ENCODE results near the gene CGRRF1.

DNA sequence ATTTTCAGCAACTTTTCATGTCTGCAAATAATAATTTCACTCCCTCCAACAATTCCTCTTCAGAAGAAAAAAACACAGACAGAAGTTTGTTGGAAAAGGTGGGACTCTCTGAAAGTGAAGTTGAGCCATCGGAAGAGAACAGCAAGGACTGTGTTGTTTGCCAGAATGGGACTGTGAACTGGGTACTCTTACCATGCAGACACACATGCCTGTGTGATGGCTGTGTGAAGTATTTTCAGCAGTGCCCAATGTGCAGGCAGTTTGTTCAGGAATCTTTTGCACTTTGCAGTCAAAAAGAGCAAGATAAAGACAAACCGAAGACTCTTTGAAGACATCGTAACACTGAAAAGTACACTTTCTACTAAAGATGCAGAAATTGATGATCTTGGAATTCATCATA, 28.3 kb downstream of the CGRRF1 start:
- TF ChIP-seq, protein P1, sequence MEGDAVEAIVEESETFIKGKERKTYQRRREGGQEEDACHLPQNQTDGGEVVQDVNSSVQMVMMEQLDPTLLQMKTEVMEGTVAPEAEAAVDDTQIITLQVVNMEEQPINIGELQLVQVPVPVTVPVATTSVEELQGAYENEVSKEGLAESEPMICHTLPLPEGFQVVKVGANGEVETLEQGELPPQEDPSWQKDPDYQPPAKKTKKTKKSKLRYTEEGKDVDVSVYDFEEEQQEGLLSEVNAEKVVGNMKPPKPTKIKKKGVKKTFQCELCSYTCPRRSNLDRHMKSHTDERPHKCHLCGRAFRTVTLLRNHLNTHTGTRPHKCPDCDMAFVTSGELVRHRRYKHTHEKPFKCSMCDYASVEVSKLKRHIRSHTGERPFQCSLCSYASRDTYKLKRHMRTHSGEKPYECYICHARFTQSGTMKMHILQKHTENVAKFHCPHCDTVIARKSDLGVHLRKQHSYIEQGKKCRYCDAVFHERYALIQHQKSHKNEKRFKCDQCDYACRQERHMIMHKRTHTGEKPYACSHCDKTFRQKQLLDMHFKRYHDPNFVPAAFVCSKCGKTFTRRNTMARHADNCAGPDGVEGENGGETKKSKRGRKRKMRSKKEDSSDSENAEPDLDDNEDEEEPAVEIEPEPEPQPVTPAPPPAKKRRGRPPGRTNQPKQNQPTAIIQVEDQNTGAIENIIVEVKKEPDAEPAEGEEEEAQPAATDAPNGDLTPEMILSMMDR (IDR thresholded peaks at IDR 0.05): no peak
- TF ChIP-seq, protein P2, sequence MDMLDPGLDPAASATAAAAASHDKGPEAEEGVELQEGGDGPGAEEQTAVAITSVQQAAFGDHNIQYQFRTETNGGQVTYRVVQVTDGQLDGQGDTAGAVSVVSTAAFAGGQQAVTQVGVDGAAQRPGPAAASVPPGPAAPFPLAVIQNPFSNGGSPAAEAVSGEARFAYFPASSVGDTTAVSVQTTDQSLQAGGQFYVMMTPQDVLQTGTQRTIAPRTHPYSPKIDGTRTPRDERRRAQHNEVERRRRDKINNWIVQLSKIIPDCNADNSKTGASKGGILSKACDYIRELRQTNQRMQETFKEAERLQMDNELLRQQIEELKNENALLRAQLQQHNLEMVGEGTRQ (IDR thresholded peaks at IDR 0.05; ENCODE audit: borderline replicate concordance, low read depth, low read length): no peak
- TF ChIP-seq, protein P3, sequence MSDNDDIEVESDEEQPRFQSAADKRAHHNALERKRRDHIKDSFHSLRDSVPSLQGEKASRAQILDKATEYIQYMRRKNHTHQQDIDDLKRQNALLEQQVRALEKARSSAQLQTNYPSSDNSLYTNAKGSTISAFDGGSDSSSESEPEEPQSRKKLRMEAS (IDR thresholded peaks at IDR 0.05; ENCODE audit: low read depth): no peak
- TF ChIP-seq, protein P4, sequence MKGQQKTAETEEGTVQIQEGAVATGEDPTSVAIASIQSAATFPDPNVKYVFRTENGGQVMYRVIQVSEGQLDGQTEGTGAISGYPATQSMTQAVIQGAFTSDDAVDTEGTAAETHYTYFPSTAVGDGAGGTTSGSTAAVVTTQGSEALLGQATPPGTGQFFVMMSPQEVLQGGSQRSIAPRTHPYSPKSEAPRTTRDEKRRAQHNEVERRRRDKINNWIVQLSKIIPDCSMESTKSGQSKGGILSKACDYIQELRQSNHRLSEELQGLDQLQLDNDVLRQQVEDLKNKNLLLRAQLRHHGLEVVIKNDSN (IDR thresholded peaks at IDR 0.05; ENCODE audit: borderline replicate concordance, low read depth): no peak
- TF ChIP-seq POLR2AphosphoS5 (IDR thresholded peaks at IDR 0.05; ENCODE audit: low read depth, low read length) (no peak), CHD2 (IDR thresholded peaks at IDR 0.05; ENCODE audit: low read length, partially characterized antibody) (no peak), MXI1 (IDR thresholded peaks at IDR 0.05; ENCODE audit: low read depth, low read length) (no peak), RCOR1 (IDR thresholded peaks at IDR 0.05; ENCODE audit: low read length) (no peak), NRF1 (IDR thresholded peaks at IDR 0.05; ENCODE audit: low read depth, low read length) (no peak), NFIC (IDR thresholded peaks at IDR 0.05; ENCODE audit: borderline replicate concordance) (no peak)
